Sciatic nerve (tissue), 2 donors: Measurements from ENCODE around the gene LMBR1. TPM values are rescaled to one million over a fixed set of nuclear protein-coding genes. Genes with fewer than 3 reads are reported as not detected.
"Not testable (repeated sequence)": the region's sequence is repeated elsewhere in the genome, so short reads cannot be mapped to it uniquely, and the experiment has no call there.

Source experiments
- ATAC-seq: fragments of 200-7000 bp; cut with Tn5 transposase; one replicate; pipeline ENCODE4 v1.9.1; 2020; ENCODE audit warnings: mild to moderate bottlenecking, moderate library complexity
- DNase-seq: peaks from one replicate; pipeline ENCODE4 v3.0.0-alpha.2; 2020; ENCODE audit warnings: low spot score
- intact Hi-C: fragments of 100-400 bp; cut with DNase I; formaldehyde crosslinking; loops from one replicate; pipeline ENCODE4 v1.14.2; 2022
- total RNA-seq: library from RNA; stranded (reverse); fragmentation: NEBNext Ultra II Directional; extraction: Animal tissue kit (Norgen Biotek cat#: 25700); gene quantifications from one replicate; pipeline ENCODE4 v1.2.1, GENCODE V29; 2021
- donor health status: DM: no; HTN: no; CAD: no.
- donor health status: DM: no; HTN: no; CAD: no.

LMBR1 gene
- total RNA-seq, 1 donor from 2014 or later = 69.7 TPM

DNA sequence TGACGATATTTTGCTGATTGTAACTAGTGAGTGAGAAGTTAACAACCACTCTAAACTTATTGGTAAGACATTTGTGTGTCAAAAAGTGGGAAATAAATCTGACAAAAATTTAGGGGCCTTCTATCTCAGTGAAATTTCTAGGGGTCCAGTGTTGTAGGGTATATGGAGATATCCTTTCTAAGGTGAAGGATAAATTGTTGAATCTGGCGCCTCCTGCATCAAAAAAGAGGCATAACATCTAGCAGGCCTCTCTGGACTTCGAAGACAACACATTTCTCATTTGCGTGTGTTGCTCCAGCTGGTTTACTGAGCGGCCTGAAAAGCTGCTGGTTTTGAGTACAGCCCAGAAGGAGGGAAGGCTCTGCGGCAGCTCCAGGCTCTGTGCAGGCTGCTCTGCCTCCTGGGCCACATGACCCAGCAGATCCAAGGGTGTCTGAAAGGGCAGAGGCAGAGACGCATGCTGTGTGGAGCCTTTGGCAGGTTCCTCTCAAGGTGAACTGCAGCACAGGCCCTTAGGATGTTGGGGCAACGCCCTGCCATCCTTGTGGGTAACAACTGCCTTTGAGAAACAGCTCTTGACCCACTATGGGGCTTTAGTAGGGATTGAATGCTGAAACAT lies 72.4 kb downstream of the LMBR1 start:
- DNase-seq (no peak), ATAC-seq (no peak)
- intact Hi-C loops = no loop called here

DNA sequence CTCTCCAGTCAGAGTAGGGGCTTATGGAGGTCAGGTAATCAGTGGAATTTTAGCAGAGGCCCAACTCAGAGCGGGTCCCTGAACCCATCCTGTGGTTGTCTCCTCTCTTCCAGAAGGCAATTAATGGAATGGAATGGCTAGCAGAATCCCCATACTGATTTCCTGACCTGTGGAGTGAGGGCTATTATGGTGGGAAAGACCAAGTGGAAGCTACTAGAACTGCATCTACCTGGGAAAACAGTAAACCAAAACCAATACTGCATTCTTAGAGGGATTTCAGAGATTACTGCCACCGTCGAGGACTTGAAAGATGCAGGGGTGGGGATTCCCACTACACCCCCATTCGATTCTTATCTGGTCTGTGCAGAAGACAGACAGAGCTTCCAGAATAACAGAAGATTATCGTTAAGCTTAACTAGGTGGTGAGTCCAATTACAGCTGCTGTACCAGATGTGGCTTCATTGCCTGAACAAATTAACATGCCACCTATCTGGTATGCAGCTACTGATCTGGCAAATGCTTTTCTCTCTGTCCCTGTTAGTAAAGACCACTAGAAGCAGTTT lies 73.2 kb downstream of the LMBR1 start:
- intact Hi-C loops = no loop called here
- DNase-seq (no peak), ATAC-seq (no peak)

DNA sequence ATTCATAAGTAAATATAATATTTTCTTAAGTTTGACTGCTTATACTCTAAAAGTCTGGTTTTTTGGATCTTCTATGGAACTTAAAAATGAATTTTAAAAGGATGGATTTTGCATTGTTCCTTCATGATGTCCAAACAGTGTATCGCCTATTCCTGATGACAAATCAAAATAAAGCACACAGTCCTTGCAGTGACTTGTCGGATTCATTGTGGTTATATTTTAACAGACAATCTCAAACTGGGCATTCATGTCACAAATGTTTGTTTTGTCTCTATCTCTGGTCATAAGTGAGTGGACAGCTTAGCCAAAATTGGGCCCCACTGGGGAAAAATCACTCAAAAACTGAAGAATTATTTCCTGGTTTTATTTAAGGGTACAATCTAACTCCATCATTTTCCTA lies 74.8 kb downstream of the LMBR1 start:
- ATAC-seq = no peak
- no peak for DNase-seq
- intact Hi-C loops = no loop called here

DNA sequence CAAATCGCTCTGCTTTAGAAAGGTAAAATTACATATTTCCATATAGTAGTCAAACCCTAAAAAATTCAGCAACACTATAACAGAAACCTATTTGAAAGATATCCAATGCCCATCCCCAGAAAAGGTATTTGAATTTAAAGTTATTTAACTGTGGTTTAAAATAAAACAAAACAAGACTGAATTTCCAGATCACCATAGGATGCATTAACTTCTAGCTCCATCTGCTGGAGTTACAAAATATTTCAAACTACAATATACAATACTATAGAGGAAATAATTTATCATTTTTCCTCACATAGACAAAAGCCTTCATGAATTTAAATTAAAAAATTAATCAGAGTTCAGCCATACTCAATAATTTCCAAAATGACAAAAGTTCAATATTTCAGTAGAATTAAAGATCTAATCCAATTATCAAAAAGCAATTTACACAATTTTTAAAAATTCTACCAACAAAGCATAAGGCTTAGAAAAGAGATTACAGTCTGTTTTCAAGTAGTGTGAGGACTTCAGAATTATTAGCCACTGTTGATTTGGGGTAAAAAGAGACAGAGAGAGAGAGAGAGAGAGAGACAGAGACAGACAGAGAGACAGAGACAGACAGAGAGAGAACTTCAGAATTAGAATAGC lies 75.9 kb downstream of the LMBR1 start:
- intact Hi-C loops = no loop called here
- ATAC-seq (no peak), DNase-seq (no peak)

DNA sequence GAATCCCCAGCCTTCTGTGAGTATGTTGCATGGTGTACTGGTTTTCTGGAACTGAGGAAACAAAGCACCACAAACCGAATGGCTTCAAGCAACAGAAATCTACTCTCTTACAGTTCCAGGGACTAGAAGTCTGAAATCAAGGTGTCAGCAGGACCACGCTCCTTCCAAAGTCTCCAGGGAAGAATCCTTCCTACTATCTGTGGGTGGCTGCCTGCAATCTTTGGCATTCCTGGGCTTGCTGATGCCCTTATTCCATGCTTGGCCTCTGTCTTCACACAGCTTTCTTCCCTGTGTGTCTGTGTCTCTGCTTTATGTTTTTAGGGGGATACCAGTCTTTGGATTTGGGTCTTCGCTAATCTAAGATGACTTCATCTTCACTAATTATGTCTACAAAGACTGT lies 81.3 kb downstream of the LMBR1 start:
- intact Hi-C loops = no loop called here
- ATAC-seq = no peak
- no peak for DNase-seq

DNA sequence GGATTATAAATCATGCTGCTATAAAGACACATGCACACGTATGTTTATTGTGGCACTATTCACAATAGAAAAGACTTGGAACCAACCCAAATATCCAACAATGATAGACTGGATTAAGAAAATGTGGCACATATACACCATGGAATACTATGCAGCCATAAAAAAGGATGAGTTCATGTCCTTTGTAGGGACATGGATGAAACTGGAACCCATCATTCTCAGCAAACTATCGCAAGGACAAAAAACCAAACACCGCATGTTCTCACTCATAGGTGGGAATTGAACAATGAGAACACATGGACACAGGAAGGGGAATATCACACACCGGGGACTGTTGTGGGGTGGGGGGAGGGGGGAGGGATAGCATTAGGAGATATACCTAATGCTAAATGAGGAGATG lies 89.3 kb downstream of the LMBR1 start:
- intact Hi-C loops, ATAC-seq, DNase-seq: not testable (repeated sequence)

DNA sequence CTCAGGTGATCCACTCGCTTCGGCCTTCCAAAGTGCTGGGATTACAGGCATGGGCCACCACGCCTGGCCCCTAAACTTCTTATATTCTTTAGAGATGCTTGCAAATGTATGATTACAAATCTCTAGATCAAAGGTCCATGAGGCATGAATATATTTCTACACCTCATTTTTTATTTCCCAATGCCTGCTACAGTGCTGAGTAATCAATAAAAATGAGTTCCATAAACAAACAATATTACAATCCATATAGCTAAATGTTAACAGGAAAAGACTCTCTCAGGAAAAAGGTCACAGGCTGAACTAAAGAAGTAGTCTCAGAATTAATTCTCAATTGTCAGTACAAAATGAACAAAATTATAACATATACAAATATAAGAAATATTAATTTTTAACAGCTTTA lies 90.8 kb downstream of the LMBR1 start:
- DNase-seq = no peak
- intact Hi-C loops = no loop called here
- ATAC-seq = no peak

DNA sequence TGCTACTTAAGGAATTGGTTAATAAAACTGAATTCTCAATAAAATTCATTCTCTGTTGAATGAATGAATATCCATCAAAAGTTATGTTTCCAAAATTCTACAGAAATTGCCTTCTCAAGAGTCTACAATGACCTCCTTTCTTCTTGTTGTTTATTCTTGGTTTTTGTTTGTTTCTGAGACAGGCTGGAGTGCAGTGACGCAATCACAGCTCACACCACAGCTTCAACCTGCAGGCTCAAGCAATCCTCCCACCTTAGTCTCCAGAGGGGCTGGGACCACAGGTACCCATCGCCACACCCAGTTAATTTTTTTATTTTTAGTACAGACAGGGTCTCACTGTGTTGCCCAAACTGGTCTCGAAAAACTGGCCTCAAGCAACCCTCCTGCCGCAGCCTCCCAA lies 97.6 kb downstream of the LMBR1 start:
- ATAC-seq (no peak), DNase-seq (no peak)
- intact Hi-C loops = no loop called here

DNA sequence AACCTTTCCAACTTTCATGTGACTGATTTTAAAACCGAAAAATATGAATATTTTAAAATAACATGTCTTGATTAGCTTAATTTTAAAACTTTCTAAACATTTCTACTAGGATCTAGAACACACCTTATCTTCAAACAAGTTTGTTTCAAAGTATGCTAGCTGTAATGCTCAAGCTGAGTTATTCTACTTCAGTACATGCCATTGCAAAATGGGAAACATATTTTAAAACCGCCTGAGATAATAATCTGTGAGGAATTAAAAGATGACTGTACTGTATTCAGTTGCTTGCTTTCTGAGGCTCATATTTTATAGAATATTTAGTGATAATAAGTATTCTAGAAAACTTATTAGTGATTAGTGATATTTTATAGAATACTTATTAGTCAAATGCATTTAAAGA lies 99.6 kb downstream of the LMBR1 start:
- intact Hi-C loops = no loop called here
- DNase-seq (no peak), ATAC-seq (no peak)

DNA sequence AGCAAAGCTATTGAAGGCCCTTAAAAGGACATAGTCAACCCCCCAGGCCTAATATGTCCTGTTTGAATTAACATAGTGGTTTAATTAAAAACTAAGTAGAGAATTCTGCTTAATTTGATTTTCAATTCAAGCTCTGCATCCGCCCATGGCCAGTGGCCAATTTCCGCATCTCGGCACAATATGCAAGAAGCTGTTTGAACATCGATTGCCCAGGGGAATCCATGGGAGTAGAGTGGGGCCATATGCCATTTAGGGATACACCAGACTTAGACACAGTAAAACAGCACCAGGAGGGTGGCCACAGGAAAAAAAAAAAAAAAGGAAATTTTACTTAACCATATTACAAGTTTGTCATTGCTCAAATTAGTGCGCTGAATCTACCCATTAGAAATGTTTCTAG lies 100.4 kb downstream of the LMBR1 start:
- ATAC-seq (no peak), DNase-seq (no peak)
- intact Hi-C loops = no loop called here

DNA sequence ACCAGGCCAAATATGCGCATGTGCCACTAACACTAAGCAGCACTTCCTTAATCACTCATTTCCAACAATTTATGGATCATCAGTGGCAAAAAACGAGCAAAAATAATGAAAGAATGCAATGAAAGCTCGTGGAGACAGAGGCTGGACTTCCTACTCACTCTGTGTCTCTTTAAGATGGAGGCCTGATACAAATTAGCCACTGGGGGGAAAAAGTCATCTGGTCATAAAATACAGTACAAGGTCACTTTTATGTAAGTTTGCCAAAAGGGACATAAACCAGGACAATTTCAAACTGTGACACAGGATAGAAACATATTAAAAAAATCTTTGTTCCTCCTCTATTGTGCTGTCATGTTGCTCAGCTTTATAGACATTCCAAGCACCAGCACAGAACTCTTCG lies 101.7 kb downstream of the LMBR1 start:
- ATAC-seq = no peak
- no peak for DNase-seq
- intact Hi-C loops = no loop called here

DNA sequence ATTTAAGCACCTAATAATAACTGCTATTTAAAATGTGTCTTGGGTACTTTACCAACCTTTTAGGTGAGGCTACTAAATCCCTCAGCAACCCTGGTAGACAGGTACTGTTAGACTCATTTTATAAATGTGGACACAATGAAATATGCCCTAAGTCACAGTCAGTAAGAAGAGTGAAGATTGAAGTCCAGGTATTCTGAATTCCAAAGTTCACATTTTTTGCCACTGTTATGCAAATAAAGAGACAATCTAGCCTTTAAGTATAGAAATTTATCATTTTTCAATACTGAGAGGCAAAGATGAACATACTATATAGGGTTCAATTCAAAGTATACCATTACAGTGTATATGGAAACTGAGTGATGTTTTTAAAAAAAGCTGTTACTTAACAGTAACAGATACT lies 102.7 kb downstream of the LMBR1 start:
- intact Hi-C loops = no loop called here
- DNase-seq = no peak
- ATAC-seq = no peak

DNA sequence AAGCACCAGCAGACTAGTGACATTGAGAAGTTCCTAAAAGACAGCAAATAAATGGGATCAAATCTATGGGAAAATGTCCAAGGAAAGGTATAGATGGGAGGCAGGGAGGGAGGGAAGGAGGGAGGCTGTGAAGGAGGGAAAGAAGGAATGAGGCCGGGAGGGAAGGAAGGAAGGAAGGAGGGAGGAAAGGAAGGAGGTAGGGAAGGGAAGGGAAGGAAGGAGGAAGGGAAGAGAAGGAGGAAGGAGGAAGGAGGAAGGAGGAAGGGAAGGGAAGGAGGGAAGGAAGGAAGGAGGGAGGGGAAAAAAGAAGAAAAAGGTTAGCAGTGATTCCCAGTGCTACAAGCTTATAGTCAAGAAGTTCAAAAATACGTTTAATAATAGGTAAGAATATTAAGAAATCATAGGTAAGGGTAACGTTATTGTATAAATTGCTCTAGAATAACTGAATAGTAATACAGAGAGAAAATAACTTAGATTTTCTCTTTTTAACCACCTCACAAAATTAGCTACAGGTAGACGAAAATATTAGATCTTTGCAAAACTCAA lies 106.9 kb downstream of the LMBR1 start:
- DNase-seq (no peak), ATAC-seq (no peak)
- intact Hi-C loops = no loop called here

DNA sequence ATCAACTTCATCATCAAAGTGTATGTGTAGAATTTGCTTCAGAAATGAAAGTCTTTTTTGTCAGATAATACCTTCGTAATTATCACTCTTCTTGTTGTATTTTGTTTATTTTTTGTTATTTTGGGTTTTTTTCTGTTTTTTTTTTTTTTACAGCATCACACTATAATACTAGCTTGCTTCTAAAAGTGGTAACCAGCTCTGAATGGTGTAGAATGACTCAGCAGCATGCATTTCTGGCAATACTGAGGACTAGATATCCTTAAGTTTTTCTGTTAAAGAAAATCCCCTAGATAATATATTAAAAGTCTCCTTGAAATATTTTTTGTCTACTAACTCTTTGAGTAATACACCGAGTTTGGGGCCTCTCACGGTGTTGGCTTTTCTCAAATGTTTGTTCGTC lies 109.1 kb downstream of the LMBR1 start:
- no peak for DNase-seq
- no peak for ATAC-seq
- intact Hi-C loops = no loop called here

DNA sequence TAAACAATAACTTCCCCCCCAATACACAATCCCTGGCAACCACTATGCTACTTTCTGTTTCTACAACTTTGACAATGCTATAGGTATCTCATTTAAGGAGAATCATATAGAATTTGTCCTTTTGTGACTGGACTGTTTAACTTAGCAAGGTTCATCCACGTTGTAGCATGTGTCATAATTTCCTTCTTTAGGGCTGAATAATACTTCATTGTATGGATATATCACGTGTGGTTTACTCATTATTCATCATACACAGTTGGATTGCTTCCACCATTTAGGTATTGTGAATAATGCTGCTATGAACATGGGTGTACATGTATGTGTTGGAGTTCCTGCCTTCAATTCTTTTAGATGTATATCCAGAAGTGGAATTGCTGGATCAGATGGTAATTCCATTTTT lies 111.0 kb downstream of the LMBR1 start:
- ATAC-seq (no peak), DNase-seq (no peak)
- intact Hi-C loops = no loop called here

DNA sequence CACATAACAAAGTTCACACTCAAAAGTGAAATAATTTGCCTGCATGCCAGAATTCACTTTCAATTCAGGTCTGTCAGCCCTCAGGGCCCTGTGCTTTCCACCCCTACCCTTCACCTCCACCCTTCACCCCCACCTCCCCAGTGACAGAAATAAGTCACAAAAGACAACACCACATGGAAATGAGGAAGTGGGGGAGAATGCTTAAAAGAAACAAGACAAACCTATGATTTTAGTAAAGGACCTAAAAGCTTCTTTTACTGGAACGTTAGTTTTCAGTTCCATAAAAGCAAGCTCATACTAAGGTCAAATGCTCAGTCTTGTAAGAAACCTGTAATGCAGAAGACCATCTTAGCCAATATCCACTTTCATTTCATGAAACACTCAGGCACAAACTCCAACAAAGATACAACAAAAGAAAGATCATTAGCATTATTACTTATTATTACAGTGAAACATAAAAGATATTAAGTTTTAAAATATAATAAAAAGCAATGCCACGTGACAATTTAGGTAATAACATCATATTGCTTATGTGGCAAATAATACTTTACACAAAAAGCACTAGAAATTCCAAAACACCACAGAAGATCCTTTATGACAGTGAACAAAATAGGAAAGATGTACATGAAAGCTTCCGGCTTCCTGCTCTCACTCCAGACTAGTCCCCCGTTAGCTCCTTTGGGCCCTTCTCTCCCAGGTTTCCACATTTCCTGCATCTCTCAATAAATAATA lies 112.1 kb downstream of the LMBR1 start:
- no peak for ATAC-seq

DNA sequence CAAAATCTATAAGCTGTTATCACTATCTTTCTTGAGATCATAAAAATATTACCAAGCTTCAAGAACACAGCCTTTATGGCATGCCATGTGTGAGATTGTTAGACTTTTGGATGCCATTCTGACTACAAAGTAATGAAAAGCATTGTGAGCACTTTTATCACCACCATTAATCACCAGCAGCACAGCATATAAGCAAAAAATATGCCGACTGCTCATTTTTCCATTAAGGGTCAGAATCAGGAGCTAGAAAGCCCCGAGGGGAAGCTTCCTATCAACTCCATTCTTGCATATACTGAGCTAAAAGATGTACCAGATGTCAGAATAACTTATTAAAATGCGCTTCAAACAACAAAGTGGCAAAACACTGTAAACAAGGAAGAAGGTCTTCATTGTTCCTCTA lies 114.3 kb downstream of the LMBR1 start:
- no peak for ATAC-seq
- DNase-seq = no peak
- intact Hi-C loops = no loop called here

More for the DNA sequence above, 112.1 kb downstream of the LMBR1 start:
- intact Hi-C loops = no loop called here
- DNase-seq = no peak

DNA sequence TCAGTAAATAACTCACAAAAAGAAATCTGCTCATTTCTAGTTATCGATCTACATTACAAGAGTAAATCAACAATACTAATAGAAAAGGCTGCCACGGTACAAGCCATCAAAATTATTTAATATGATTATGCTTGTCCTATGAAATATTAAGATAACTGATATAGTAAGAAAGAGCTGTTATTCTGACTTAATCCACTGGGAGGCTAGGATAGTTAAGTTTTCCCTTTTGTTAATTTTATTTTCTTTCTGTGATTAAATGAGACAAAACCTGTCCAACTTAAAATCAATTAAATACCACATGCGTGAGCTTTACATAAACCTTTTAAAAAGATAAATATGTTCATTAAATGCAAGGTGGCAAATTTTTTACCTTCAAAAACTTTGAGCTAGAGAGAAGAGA lies 114.8 kb downstream of the LMBR1 start:
- intact Hi-C loops = no loop called here
- DNase-seq (no peak), ATAC-seq (no peak)

DNA sequence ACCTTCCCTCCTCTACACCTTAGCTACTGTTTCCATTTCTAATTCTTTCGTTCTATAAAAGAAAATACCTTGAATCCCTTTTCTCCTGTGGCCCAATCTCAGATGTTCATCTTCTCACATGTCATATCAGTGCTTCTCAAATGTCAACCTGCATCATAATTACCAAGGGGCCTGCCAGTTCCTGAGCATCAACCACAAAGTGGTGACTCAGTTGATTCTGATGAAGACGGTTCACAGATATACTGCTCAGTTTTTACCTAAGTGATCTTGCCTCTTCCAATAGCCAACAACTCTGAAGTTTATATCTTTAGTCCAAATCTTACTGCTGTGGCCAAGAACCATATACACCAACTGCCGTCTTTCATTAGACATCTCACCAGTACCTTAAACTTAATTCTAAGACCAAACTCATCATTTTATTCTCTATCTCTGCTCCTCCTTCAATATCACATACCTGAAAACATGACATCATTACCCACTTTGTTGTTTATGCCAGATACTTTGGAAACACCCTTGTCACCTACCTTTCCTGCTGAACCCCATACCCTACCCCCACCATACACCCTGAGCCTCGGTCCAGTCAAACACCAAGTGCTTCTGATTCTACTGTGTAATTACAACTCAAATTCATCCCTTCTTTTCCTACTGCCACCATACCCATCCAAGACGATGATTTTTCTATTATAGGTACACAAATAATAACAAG lies 115.5 kb downstream of the LMBR1 start:
- intact Hi-C loops = no loop called here
- DNase-seq (no peak), ATAC-seq (no peak)
